ENCODE results near the gene STAB2. TPM values are rescaled to one million over a fixed set of nuclear protein-coding genes. Genes with fewer than 3 reads are reported as not detected.

STAB2 gene, protein sequence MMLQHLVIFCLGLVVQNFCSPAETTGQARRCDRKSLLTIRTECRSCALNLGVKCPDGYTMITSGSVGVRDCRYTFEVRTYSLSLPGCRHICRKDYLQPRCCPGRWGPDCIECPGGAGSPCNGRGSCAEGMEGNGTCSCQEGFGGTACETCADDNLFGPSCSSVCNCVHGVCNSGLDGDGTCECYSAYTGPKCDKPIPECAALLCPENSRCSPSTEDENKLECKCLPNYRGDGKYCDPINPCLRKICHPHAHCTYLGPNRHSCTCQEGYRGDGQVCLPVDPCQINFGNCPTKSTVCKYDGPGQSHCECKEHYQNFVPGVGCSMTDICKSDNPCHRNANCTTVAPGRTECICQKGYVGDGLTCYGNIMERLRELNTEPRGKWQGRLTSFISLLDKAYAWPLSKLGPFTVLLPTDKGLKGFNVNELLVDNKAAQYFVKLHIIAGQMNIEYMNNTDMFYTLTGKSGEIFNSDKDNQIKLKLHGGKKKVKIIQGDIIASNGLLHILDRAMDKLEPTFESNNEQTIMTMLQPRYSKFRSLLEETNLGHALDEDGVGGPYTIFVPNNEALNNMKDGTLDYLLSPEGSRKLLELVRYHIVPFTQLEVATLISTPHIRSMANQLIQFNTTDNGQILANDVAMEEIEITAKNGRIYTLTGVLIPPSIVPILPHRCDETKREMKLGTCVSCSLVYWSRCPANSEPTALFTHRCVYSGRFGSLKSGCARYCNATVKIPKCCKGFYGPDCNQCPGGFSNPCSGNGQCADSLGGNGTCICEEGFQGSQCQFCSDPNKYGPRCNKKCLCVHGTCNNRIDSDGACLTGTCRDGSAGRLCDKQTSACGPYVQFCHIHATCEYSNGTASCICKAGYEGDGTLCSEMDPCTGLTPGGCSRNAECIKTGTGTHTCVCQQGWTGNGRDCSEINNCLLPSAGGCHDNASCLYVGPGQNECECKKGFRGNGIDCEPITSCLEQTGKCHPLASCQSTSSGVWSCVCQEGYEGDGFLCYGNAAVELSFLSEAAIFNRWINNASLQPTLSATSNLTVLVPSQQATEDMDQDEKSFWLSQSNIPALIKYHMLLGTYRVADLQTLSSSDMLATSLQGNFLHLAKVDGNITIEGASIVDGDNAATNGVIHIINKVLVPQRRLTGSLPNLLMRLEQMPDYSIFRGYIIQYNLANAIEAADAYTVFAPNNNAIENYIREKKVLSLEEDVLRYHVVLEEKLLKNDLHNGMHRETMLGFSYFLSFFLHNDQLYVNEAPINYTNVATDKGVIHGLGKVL (N-terminal part only)
- total RNA-seq (2022), result not detected in 2 replicates
- Bru-seq, nascent RNA, result not detected
- not detected for BruChase-seq, experiment 1, labeled RNA remaining after a 6-hour chase
- BruChase-seq, experiment 2, labeled RNA remaining after a 2-hour chase, result not detected
- long read RNA-seq, partial matches to known transcripts, result 0 of 1 reads
- long read RNA-seq, other reads (novel, unspliced or antisense), result 1 of 1 reads

DNA sequence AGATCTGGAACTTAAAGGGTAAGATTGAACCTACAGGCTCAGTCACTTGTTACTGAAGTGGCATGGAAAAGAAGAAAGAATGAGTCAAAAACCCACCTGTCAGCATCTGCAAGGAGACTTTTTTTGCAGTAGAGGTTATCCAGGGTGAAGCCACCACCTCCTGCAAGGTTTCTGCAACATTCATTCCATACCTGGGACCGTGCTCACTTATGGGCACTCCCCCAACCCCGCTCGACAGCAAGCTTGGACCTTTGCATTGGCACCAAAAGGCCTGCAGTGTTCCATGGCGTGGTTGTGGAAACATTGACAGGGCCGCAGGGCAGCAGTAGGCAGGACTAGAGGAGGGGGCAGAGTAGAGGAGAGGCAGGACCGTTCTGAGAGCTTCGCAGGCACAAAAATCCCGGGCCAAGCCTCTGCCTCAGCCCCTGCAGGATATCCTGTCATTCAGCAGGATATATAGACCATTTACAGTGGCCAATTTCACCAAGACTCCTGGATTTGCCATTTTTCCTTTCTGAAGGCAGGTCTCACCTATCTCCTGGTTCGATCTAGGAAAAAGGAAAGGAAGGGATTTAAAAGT is at the start of gene STAB2:
STAB2 (plus strand) TSS at position 483 of the 580 bp plus-strand sequence. CDS start 204 bp downstream, outside the sequence.
- Mint-ChIP-seq H3K27me3 (ENCODE audit: insufficient read depth, unreplicated experiment) (no peaks in the 10 kb centered on the region), H3K4me1 (ENCODE audit: insufficient read depth, unreplicated experiment) (peaks cover 6% of the 10 kb centered on the region), H3K27ac (ENCODE audit: low read depth, unreplicated experiment) (no peak within 1 kb of the TSS), H3K36me3 (ENCODE audit: insufficient read depth, unreplicated experiment) (no peaks in the 10 kb centered on the region), H3K9me3 (ENCODE audit: unreplicated experiment) (no peaks in the 10 kb centered on the region), H3K4me3 (ENCODE audit: unreplicated experiment) (no peak within 1 kb of the TSS)
- no peak for DNase-seq (ENCODE audit: unreplicated experiment)
- TF ChIP-seq, protein P1, sequence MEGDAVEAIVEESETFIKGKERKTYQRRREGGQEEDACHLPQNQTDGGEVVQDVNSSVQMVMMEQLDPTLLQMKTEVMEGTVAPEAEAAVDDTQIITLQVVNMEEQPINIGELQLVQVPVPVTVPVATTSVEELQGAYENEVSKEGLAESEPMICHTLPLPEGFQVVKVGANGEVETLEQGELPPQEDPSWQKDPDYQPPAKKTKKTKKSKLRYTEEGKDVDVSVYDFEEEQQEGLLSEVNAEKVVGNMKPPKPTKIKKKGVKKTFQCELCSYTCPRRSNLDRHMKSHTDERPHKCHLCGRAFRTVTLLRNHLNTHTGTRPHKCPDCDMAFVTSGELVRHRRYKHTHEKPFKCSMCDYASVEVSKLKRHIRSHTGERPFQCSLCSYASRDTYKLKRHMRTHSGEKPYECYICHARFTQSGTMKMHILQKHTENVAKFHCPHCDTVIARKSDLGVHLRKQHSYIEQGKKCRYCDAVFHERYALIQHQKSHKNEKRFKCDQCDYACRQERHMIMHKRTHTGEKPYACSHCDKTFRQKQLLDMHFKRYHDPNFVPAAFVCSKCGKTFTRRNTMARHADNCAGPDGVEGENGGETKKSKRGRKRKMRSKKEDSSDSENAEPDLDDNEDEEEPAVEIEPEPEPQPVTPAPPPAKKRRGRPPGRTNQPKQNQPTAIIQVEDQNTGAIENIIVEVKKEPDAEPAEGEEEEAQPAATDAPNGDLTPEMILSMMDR (IDR thresholded peaks at IDR 0.05; ENCODE audit: unreplicated experiment), result no peak
- ChIA-PET POLR2A (no interaction called here), CTCF (interaction anchor here (0.6 to 2.3 kb wide), 6 partner anchors 12 to 506 kb away, joined by 3 to 10 read pairs (median 6); no protein-coding TSS in a partner anchor)
- BruUV-seq (replicated peaks), result no TSS peak
- intact Hi-C loops (cut with micrococcal nuclease), result loop anchor here (2.0 kb wide), 1 partner anchor 46 kb away; no protein-coding TSS in a partner anchor

DNA sequence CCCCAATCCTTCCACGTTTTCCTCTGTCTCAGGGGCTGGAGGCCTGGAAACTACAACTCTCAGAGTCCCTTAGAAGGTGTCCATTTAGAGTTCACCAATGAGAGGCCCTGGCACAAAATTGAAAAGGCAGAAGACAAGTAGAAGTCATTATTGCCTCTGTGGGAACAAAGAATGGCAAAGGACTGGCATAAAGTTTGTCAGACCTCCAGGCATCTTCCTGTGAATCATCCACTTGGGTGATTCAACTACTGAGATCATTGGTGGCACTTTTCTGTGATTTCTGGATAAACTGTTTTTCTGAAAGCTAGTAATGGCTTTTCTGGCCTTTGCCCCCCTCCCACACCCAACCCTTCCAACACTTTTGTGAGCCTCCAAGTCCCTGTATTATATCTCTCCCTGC is 48.7 kb upstream of the STAB2 start:
- Mint-ChIP-seq H3K27ac (ENCODE audit: low read depth, unreplicated experiment) (no peak overlapping the region), H3K9me3 (ENCODE audit: unreplicated experiment) (no peaks in the 10 kb centered on the region), H3K4me1 (ENCODE audit: insufficient read depth, unreplicated experiment) (no peaks in the 10 kb centered on the region), H3K27me3 (ENCODE audit: insufficient read depth, unreplicated experiment) (no peaks in the 10 kb centered on the region), H3K4me3 (ENCODE audit: unreplicated experiment) (no peak overlapping the region), H3K36me3 (ENCODE audit: insufficient read depth, unreplicated experiment) (no peaks in the 10 kb centered on the region)
- BruUV-seq (replicated peaks), result no TSS peak
- no peak for DNase-seq (ENCODE audit: unreplicated experiment)
- intact Hi-C loops (cut with micrococcal nuclease), result no loop called here
- TF ChIP-seq, protein P1 (IDR thresholded peaks at IDR 0.05; ENCODE audit: unreplicated experiment), result no peak
- POLR2A ChIA-PET, result interaction anchor here (1.4 kb wide), 1 partner anchor 13 kb away, joined by 4 read pairs; no protein-coding TSS in a partner anchor
- CTCF ChIA-PET, result interaction anchor here (1.2 to 1.7 kb wide), 3 partner anchors 10 to 655 kb away, joined by 5 to 9 read pairs (median 6); no protein-coding TSS in a partner anchor

DNA sequence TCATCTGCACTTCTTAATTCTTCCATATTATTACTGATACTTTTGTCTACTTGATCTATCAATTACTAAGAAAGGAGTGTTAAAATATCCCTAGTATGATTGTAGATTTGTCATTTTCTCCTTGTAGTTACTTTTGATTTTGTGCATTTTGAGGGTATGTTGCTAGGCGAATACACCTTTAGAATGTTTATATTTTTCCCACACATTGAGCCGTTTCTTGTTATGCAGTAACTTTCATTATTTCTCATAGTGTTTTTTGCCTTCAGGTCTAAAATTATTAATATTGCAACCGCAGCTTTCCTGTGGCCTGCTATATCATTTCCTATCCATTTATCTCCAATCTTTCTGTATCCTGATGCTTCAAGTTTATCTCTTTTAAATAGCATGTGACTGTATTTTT is 46.8 kb upstream of the STAB2 start:
- CTCF ChIA-PET, result interaction anchor here (0.7 to 3.7 kb wide), 5 partner anchors 8 to 1590 kb away, joined by 3 to 11 read pairs (median 3); no protein-coding TSS in a partner anchor

More for the DNA sequence above, 46.8 kb upstream of the STAB2 start:
- Mint-ChIP-seq H3K9me3 (ENCODE audit: unreplicated experiment) (no peaks in the 10 kb centered on the region), H3K36me3 (ENCODE audit: insufficient read depth, unreplicated experiment) (no peaks in the 10 kb centered on the region), H3K27ac (ENCODE audit: low read depth, unreplicated experiment) (no peak overlapping the region), H3K27me3 (ENCODE audit: insufficient read depth, unreplicated experiment) (no peaks in the 10 kb centered on the region), H3K4me1 (ENCODE audit: insufficient read depth, unreplicated experiment) (no peaks in the 10 kb centered on the region), H3K4me3 (ENCODE audit: unreplicated experiment) (no peak overlapping the region)
- TF ChIP-seq, protein P1 (IDR thresholded peaks at IDR 0.05; ENCODE audit: unreplicated experiment), result no peak
- intact Hi-C loops (cut with micrococcal nuclease), result no loop called here
- DNase-seq (ENCODE audit: unreplicated experiment), result no peak
- POLR2A ChIA-PET, result no interaction called here
- BruUV-seq (replicated peaks), result no TSS peak
